Right renal cortex interstitium (tissue), 3 donors: ENCODE data around the gene WDR49. TPM values are rescaled to one million over a fixed set of nuclear protein-coding genes. Genes with fewer than 3 reads are reported as not detected.

Experiments
- DNase-seq, 3 donors: peaks; one replicate each; pipeline ENCODE4 v3.0.0-alpha.2; 2013; ENCODE audit warnings: low read depth in 3 of 3, low spot score in 2 of 3
- polyA plus RNA-seq, 3 donors: library from polyadenylated mRNA; unstranded; fragments of 120-200 nt; gene quantifications; one replicate each; pipeline ENCODE4 v1.2.1, GENCODE V29; 2013; ENCODE audit not compliant: insufficient read length in 3 of 3

WDR49 gene
- polyA plus RNA-seq, 3 donors: 2.3 to 2.8 (median 2.6) TPM

DNA sequence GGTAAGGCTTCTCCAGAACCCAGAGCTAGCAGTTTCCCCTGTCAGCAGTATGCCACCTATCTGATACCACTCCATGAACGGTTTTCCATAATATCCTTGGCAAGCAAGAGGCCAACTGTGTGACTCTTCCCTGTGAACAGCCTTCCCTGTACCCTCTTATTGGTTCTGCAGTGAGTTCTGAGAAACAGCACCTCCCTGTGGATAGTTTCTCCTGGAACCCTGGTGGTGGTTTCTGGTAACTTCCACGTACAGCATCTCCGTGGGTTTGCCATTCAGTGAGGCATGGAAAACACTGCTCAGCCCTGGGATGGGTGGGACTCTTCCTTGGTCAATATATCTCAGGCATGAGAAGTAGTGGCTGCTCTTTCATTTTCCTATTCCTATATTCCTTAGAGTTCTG lies 160.5 kb downstream of the WDR49 start:
- DNase-seq: no peak

DNA sequence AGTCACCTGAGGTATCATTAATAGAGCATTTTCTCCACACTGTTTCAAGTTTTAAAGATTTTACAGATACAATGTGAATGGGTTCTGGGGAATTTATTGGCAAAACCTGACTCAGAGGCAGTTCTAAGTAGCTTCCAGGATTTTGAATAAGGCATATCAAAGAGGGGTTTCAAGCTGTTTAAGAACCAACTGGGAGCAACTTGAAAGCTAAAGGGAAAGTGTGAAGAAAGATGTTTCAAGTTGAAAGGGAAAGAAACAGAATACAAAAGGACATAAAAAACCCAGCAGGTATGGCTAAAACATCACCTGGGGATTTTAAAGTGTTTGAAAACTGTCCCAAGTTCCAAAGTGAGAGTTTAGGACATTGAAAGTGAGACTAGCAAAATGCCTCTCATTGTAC lies 162.1 kb downstream of the WDR49 start:
- DNase-seq: no peak

DNA sequence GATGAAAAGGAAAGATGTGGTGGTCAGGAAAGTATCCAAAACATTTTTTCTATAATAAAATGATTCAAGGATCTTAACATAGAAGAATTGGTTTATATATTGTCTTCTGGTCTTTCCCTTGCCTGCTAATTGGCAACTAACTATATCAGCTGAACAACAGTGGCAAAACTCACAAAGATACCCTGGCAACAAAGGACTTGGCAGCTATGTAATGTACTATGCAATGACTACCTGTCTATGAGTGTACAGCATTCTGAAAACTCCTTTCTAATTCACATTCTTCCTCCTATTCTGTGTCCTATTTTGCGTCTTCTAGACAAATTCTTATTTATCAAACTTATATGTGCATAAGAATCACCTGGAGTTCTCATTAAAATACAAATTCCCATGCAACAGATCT lies 164.2 kb downstream of the WDR49 start:
- no peak for DNase-seq

DNA sequence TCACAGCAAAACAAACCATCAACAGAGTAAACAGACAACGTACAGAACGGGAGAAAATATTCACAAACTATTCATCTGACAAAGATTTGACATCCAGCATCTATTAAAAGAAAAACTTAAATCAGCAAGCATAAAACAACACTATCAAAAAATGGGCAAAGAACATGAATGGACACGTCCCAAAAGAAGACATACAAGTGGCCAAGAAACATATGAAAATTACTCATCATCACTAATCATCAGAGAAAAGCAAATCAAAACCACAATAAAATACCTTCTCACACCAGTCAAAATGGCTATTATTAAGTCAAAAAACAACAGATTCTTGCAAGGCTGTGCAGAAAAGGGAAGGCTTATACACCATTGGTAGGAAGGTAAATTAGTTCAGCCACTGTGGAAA lies 166.2 kb downstream of the WDR49 start:
- no peak for DNase-seq

DNA sequence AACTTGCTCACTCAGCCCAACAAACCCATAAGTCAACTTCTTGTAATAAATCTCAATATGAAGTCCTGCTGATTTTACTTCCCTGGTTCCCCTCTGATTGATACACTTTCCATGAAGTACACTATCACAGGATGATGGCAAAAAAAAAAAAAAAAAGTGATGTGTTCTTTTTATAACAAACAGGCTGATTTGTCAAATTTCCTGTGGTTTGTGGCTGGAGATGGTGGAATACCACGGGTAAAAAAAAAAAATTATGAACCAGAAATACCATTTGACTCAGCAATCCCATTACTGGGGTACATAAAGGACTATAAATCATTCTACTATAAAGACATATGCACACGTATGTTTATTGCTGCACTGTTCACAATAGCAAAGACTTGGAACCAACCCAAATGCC lies 169.2 kb downstream of the WDR49 start:
- DNase-seq: no peak

DNA sequence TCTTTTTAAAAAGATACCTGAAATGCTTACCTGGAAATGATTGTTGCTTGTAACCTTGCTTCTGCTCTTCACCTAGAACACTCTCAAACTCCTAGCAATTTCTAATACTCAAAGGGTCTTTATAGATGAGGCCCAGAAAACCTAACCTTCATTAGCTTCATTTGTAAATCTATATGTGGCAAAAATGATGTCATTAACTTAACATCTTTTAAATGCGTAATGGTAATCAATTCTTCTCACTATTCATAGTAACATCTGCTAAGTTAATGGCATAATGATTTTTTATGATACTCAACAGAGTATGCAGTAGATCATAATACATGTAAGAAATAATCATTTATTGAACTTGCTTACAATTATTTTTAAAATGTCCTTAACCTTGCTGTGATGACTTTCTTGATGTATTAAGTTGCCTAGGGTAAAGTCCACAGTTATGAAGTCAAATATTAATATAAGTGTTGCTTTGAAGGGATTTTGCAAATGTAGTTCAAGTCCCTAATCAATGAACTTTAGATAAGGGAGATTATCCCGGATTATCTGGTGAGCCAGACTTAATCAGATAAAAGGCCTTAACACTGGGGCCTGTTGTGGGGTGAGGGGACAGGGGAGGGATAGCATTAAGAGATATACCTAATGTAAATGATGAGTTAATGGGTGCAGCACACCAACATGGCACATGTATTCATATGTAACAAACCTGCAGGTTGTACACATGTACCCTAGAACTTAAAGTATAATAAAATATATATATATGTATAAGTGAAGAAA lies 169.8 kb downstream of the WDR49 start:
- no peak for DNase-seq

DNA sequence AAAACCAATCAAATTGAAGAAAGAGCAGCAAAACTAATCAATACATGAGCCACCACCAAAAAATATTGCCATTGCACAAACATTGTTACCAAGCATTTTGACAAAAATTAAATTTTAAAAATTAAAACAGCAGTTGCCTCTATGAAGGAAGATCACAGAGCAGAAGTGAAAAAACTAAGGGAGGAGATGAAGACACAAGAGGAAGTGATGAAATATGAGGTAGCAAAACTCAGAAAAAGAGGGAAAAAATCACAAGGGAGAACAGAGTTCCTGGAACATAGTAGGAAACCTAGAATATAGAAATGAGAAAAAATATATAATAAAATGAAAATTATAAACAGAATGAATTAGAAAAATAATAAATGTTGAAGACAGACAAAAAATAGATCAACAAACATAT lies 172.6 kb downstream of the WDR49 start:
- DNase-seq: no peak

DNA sequence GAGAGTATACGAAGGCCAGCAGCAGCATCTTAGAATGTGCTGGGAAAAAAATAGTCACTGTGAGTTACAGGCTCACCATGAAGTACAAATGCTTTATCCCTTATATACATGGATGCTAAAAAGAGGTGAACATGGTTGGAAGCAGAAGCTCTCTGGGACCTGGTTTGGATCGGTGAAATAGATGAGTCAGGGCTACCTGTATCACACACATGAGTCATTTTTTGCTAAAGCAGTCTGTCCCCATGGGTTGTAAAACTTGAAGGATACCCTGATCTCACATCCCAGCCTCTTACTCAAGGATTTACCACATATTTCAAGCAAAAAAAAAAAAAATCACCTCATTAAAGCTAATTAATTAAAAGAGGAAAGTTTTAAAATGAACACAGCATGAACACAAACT lies 173.0 kb downstream of the WDR49 start:
- DNase-seq: no peak

DNA sequence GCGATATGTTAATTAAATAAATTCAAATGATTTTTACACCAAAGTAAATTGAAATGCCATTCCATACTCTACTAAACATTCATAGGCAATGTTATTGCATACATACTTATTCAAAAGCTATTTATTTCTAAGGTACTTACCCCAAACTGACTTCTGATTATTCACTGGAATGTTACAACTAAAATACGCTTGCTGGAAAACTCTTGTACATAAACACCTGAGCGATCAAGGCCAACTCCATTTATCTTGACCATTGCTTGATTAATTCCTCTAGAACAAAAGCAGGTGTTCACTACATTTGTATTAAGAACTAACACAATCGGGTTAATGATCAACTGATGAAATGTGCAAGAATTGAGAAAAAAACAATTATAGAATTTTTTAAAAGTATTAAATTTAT lies 179.9 kb downstream of the WDR49 start, which contains the start of gene SERPINI2:
TSS of gene SERPINI2 (minus strand) at position 180 of the 400 bp plus-strand sequence. CDS start 2,208 bp downstream, outside the sequence.
- DNase-seq: no peak

DNA sequence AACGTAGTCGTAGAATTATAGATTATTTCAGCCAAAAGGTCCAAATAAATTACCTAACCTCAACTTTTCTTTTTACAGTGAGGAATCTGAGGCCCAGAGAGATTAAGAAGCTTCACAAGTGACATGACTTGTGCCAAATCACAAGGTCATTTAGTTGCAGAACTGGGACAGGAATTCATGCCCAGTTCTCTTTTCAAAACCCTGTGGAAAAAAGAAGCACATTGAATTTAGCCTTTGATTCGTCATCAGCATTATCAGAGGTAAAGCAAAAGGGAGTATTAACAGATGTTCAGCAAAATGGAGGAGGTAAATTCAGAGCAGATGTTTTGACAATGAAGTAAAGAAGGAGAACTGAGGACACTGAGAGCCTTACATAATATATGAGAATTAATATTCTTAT lies 184.4 kb downstream of the WDR49 start:
- DNase-seq: no peak

DNA sequence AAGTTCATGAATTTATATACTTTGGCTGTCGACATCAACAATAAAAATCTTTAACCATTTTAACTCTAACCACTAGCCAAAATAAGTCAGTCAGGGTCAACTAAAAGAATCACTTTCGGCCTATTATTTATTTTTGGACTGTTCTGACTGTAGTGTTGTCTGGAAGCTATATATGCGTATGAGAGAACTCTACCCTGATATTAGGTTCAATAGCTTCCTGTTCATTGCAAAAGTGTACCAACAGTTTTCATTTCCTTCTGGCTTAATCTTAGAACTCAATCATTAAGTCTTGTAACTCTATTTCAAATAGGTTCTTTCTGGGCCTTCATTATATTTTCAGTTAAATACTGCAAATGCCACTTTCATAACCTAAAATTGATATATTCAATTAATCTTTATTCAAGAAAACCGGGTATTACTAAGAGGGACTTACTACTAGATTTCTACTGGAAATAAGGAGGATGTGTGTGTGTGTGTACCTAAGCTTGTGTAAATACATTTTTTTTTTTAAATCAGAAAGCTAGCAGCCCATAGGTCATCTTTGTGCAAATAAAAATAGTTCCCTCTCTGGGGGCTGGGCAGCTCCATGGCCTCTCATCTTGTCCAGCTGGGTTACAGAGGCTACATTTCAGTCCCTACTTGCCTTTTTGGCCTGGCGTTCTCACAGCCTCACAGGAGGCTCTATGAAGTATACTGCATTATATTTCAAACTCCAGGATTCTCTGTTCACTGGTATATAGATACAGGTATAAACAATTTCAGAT lies 185.7 kb downstream of the WDR49 start:
- no peak for DNase-seq

DNA sequence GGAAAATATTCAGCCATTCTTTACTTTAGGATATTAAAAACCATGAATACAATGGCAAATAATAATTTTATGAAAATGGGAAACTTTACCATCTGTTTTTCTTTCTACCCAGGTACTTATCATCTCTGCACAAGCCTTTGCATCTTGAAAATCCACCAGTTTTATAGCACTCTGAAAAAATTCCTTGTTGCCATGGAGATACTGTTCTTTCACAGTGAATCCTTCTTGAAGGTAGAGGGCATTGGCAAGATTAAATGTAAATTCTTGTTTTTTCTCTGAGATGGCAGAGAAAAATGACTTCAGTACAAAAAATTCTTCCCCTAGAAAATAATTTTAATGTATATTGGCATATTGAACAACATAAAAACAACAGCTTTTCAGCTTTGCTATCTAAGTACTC lies 186.8 kb downstream of the WDR49 start:
- no peak for DNase-seq

DNA sequence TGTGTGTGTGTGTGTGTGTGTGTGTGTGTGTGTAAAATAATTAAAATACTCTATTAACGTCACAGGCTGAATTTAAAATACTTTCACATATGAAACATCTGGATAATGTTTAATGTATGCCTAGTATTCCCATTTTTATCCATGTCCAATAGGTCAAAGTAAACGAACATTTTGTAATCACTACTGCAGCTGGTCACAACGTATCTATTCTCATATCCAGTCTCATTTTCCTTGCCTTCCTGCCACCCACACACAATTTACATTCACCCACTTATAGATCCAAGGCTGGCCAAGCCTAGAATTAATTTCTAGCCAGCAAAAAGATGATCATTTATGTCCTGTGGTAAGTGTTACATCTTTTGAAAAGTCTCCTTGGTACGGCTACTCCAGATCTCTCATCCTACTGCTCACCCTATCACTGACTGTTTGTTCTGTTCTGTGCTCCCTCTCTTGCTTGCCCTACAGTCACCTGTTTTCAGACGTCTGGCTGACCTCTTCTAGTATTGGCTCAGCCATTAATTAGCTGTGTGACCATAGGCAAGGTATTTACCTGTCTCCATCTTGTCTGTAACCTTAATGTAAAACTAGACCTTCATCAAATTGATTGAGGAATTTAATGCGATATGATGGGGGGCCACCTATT lies 197.5 kb downstream of the WDR49 start:
- no peak for DNase-seq

DNA sequence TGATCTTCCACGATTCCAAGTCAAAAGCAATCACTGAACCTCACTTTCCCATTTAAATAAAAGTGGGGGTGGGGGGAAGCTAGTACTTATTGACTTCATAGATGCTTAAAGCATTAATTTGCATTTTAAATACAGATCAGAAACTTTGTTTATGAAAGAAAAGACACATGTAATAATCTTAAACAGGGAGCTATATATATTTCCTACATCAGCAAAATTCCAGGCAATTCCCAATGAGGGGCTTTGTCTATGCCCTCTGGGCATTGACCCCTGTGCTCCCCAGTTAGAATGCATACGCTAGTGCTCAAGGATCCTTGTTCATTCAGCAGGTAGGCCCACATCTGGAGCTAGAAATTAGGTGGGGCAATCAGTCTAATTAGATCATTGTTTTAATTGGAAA lies 199.9 kb downstream of the WDR49 start:
- no peak for DNase-seq

DNA sequence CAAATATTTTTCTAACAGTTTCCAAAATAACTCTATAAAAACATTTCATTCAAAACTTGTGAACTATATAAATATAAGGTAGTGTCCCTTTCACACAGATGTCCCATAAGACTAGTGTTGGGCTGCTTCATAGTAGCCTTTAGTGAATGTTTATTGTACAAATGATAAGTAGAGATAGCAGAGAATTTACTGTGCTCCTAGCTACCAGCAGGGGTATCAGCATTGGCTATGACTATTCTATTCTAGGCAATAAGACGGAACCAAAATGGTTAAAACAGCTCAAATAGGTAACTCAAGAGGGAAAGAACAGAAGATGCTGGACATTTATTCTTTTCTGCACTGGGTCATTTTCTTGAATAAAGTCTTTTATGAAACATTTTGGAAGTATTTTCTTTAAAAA lies 202.5 kb downstream of the WDR49 start:
- DNase-seq: no peak

DNA sequence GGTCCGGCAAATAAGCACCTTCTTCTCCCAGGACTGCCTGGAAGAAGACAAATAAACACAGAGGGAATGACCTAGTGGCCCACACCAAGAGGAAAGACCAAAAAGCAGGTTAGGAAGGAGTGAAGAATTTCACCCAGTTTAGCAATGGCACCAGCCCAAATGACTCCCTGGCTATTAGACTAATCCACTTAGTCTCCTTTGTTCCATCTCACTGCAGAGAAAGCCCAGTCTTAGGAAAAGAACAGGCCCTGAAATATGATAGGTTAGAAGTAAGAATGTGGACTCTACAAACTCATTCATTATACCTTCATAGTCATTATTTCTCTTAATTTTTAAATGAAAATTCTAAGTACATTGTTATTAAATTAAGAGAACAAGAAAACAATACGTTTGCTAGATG lies 203.1 kb downstream of the WDR49 start:
- DNase-seq: no peak

DNA sequence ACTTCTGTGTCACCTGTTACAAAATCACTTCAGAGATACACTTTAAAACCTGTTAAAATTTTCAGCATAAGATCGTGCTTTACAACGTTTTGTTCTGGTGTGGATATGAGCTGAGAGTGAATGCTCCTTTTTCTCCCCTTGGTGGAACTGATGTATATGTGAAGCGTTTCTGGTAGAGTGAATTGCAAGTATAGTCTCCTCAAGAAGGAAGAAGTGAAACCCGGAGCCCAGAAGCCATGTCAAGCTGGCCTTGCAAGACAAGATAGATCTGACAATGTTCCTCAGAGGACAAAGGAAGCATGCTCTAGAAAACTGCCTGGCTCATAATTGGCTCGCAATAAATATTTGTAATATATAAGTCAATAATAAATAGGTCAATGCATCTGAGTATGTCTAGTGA lies 203.5 kb downstream of the WDR49 start:
- no peak for DNase-seq

DNA sequence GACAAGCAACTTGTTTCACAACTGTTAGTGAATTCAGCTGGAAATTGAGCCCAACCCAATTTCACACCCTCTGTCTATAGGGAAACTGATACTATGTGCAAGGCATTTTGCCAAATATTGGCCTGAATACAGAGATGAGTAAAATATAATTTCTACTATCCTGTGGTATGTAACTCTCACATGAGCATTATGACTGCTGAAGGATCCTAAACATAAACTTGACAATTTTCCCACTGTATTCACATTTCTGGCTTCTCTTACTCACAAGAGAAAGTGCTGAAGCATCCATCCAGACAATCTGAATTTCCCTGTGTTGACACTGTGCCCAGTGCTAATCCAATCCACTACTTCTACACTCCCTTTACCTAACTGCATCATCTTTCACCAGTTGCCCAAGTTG lies 208.3 kb downstream of the WDR49 start:
- no peak for DNase-seq

DNA sequence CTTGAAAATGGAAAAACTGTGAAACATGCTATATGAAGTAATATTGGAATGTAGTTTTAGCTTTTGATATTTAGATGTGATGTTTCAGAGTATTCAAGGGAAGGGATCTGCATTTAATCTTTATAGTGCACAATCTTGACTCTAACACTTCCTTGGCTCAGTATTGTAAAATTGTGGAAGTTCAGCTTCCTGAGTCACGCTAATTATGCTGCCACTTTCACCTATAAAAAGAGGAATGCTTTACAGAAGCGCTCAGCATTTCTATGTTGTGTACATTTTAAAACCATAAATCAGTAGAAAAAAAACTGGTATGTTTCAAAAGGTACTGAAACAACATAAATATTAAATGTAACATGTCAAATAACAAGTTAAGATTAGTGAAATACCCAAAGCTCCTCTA lies 212.5 kb downstream of the WDR49 start:
- no peak for DNase-seq

DNA sequence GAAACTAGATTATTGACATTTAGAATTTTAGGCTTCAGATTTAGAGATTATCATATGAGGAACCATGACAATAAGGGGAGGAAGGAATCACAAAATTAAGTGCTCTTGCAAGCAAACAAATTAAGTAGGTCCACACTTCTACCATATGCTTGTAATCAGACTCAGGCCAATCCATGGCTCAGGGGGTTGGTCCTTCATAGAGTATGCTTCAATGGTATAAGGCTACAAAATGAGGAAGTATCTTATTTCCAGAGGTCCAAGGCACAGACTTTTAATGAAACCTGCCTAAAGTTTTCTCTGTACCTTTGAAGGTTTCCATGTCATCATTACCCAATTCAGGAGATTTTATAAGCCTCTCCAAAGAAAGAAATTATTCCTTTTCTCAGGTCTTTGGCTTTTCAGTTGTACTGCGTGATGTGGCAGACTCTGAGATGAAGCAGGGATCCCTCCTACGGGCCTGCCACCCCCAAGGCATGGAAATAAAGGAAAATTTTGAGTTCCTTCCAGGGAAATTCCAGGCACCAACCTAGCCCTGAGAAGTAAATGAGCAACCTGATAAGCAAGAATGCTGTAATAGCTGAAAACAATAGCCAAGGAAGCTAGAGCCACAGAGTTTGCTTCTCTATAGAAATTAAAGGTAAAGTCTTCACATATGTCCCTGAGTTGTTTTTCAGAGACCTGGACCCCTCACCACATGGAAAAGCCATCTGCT lies 216.2 kb downstream of the WDR49 start:
- DNase-seq: no peak
